Adipocyte (in vitro differentiated cells): Measurements from ENCODE around the gene HOXC9.
A peak's percentile ranks its signal among the peaks of the same experiment; 100 is the strongest.

Source experiments
- DNase-seq: peaks from one replicate; pipeline ENCODE4 v3.0.0-alpha.2; 2015; ENCODE audit warnings: low read depth
- H3K27me3 ChIP-seq: replicated peaks from 2 replicates; pipeline ENCODE4 v1.7.0; 2013; ENCODE audit warnings: mild to moderate bottlenecking, low read length, moderate library complexity; ENCODE audit not compliant: control insufficient read depth, insufficient read depth
- H3K36me3 ChIP-seq: 2 replicates; pipeline ENCODE4 v1.7.0; 2013; ENCODE audit warnings: low read length, mild to moderate bottlenecking, moderate library complexity; ENCODE audit not compliant: control insufficient read depth, insufficient read depth, severe bottlenecking
- H3K4me1 ChIP-seq: 2 replicates; pipeline ENCODE4 v1.7.0; 2013; ENCODE audit warnings: mild to moderate bottlenecking, low read length, moderate library complexity; ENCODE audit not compliant: control insufficient read depth, insufficient read depth
- H3K4me3 ChIP-seq: 2 replicates; pipeline ENCODE4 v1.7.0; 2013; ENCODE audit warnings: mild to moderate bottlenecking, low read length, moderate library complexity
- H3K9ac ChIP-seq: 2 replicates; pipeline ENCODE4 v1.7.0; 2013; ENCODE audit warnings: mild to moderate bottlenecking, low read length, moderate library complexity
- H3K9me3 ChIP-seq: 2 replicates; pipeline ENCODE4 v1.7.0; 2013; ENCODE audit warnings: mild to moderate bottlenecking, low read length, moderate library complexity; ENCODE audit not compliant: control insufficient read depth

HOXC9 gene

DNA sequence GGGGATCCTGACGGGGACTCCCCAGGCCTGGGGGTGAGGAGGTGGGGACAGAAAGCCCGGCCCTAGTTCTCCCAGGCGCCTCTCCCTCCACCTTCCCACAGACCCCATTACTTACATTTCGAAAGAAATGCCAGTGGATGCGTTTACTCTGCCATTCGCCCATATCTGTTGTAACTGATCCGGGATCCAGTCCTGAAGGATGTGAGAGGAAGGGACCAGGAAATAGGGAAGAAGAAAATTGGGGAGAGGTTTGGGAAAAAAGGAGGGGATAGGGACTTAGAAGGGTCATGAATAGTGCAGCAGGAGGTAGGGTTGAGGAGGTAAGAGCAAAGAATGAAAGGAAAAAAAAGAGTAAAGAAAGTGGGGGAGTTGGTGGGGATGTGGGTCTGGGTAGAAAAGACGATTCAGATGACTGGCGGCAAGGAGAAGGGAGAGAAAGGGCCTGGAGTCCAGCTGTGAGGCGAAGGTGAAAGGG, 44.1 kb upstream of the HOXC9 start:
- no peak for DNase-seq
- no peak overlapping the region for H3K9ac ChIP-seq
- peaks cover 99% of the 10 kb centered on the region for H3K27me3 ChIP-seq
- no peak overlapping the region for H3K4me3 ChIP-seq
- H3K9me3 ChIP-seq, result peaks cover 5% of the 10 kb centered on the region
- H3K36me3 ChIP-seq, result no peaks in the 10 kb centered on the region
- H3K4me1 ChIP-seq, result peaks cover 19% of the 10 kb centered on the region

DNA sequence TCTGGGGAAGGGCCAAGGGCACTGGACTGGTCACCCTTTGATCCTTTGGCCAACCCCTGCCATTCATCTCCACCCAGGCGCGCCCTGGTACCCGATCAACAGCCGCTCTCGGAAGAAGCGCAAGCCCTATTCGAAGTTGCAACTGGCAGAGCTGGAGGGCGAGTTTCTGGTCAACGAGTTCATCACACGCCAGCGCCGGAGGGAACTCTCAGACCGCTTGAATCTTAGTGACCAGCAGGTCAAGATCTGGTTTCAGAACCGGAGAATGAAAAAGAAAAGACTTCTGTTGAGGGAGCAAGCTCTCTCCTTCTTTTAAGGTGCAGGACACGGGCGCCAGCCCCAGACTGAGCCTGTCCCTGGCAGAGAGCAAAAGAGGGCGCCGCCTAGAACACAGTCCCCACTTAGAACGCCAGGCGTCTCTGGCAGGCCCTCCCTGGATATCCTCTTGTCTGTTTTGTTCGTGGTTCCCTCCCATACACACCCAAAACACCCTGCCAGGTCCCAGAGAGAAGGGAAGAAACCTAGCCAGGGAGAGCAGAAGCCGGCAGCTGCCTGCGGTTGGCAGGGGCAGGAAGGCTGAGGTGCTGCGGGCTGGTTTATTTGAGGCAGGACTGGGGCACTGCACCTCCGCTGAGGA, 43.6 kb upstream of the HOXC9 start:
- Histone ChIP-seq H3K9ac (no peak overlapping the region), H3K4me3 (no peak overlapping the region), H3K4me1 (peaks cover 19% of the 10 kb centered on the region), H3K36me3 (no peaks in the 10 kb centered on the region), H3K27me3 (peaks cover 96% of the 10 kb centered on the region), H3K9me3 (peaks cover 5% of the 10 kb centered on the region)
- no peak for DNase-seq

GRCh38 chr12:53956914-53957536, 42.9 kb upstream of the HOXC9 start:
- Histone ChIP-seq H3K36me3 (no peaks in the 10 kb centered on the region), H3K9me3 (peaks cover 5% of the 10 kb centered on the region), H3K4me1 (peaks cover 15% of the 10 kb centered on the region), H3K9ac (no peak overlapping the region), H3K4me3 (no peak overlapping the region), H3K27me3 (peaks cover 96% of the 10 kb centered on the region)
- DNase-seq, result no peak

DNA sequence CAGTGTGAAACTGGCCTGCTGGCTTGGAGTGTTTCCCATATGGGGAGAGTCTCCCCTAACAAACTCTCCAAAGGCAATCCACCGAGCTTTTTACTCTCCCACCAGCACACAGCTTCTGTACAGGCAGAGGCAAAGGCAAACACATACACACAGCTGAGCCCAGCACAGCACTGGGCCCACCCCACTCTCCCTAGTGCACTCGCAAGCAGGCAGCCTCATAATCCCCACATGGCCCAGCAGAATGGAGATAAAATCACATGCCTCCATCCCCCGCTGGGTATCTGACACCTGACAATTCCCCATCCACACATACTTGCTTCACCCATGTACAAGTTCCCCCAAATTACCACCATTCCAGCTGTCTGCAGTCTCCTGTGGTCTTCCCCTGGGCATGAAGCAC, 41.8 kb upstream of the HOXC9 start:
- H3K36me3 ChIP-seq, result no peaks in the 10 kb centered on the region
- peaks cover 5% of the 10 kb centered on the region for H3K9me3 ChIP-seq
- peaks cover 96% of the 10 kb centered on the region for H3K27me3 ChIP-seq
- DNase-seq, result no peak
- H3K4me1 ChIP-seq, result peaks cover 6% of the 10 kb centered on the region
- H3K9ac ChIP-seq, result no peak overlapping the region
- H3K4me3 ChIP-seq, result no peak overlapping the region

DNA sequence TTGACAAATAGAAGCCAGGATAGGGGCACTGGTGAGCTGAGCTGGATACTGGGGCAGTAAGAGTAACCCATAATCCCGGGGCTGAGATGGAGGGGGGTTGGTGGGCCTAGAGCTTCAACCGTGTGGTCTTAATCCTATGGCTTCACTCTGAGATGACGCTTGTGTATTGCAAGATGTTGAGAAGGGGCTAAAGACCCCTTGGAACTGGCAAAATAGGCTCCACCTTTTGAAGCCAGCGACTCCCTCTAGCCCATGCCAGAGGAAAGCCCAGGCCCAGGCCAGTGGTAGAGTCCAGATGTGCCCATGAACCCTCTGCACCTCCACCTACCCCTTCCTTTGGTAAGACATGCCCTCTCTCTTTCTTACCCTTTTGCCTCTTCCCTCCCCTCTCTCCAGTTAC, 40.6 kb upstream of the HOXC9 start:
- H3K4me1 ChIP-seq, result no peaks in the 10 kb centered on the region
- no peak for DNase-seq
- peaks cover 96% of the 10 kb centered on the region for H3K27me3 ChIP-seq
- no peak overlapping the region for H3K9ac ChIP-seq
- no peak overlapping the region for H3K4me3 ChIP-seq
- no peaks in the 10 kb centered on the region for H3K36me3 ChIP-seq
- peaks cover 5% of the 10 kb centered on the region for H3K9me3 ChIP-seq

DNA sequence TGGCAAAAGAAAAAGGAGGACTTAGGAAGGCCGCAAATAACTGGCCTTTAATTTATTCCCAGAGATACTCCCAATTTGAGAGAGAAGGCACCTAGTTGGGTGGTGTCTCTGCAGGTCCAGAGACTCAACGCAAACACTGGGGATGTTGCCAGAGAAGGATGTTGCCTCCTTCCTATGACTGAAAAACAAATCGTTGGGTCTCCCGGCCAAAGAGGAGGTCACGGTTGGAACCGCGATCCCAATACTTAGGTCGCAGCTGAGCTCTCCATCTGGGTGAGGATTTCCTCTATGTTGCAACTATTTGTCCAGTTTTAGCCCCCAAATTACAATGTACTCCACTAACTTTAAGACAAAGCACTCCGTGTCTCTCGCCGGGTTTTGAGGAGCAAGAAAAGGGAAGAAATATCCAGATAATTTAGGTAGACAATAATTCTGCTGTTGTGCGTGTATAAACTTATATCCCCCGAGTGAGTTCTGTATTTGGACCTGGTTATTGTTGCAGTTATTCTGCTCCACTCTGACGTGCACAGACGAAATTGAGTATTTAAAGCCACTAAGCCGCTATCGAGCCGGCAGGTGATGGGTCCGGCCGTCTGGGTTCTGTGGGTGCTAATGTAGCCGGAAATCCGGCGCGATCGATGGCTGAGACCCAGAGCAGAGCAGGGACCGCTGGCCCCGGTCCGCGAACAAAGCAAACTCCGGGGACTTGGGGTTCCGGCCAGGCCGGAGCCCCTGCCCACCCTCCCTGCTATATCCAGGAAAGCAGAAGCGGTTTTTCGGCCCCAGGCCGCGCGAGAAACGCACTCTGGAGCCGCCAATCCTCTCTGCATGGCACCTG, 39.6 kb upstream of the HOXC9 start:
- H3K27me3 ChIP-seq, result peaks cover 95% of the 10 kb centered on the region
- no peaks in the 10 kb centered on the region for H3K36me3 ChIP-seq

GRCh38 chr12:53961025-53961761, 38.8 kb upstream of the HOXC9 start:
- no peak overlapping the region for H3K9ac ChIP-seq
- no peaks in the 10 kb centered on the region for H3K4me1 ChIP-seq
- H3K27me3 ChIP-seq, result peaks cover 94% of the 10 kb centered on the region
- DNase-seq, result no peak
- H3K4me3 ChIP-seq, result peak overlapping the region; percentile 24
- H3K9me3 ChIP-seq, result peaks cover 5% of the 10 kb centered on the region
- no peaks in the 10 kb centered on the region for H3K36me3 ChIP-seq

More for the DNA sequence above, 39.6 kb upstream of the HOXC9 start:
- Histone ChIP-seq H3K9me3 (peaks cover 5% of the 10 kb centered on the region), H3K4me1 (no peaks in the 10 kb centered on the region), H3K9ac (no peak overlapping the region), H3K4me3 (no peak overlapping the region)
- no peak for DNase-seq

GRCh38 chr12:53963005-53963404, 37.0 kb upstream of the HOXC9 start:
- DNase-seq, result no peak
- peaks cover 94% of the 10 kb centered on the region for H3K27me3 ChIP-seq
- peaks cover 5% of the 10 kb centered on the region for H3K9me3 ChIP-seq
- H3K9ac ChIP-seq, result no peak overlapping the region
- no peaks in the 10 kb centered on the region for H3K4me1 ChIP-seq
- no peaks in the 10 kb centered on the region for H3K36me3 ChIP-seq
- H3K4me3 ChIP-seq, result no peak overlapping the region

- no peaks in the 10 kb centered on the region for H3K4me1 ChIP-seq
- H3K9ac ChIP-seq, result no peak overlapping the region
- H3K27me3 ChIP-seq, result peaks cover 94% of the 10 kb centered on the region
- H3K36me3 ChIP-seq, result no peaks in the 10 kb centered on the region
- no peak overlapping the region for H3K4me3 ChIP-seq
- H3K9me3 ChIP-seq, result peaks cover 5% of the 10 kb centered on the region
- no peak for DNase-seq
Observed at GRCh38 chr12:53963434-53964314, 36.3 kb upstream of the HOXC9 start.

DNA sequence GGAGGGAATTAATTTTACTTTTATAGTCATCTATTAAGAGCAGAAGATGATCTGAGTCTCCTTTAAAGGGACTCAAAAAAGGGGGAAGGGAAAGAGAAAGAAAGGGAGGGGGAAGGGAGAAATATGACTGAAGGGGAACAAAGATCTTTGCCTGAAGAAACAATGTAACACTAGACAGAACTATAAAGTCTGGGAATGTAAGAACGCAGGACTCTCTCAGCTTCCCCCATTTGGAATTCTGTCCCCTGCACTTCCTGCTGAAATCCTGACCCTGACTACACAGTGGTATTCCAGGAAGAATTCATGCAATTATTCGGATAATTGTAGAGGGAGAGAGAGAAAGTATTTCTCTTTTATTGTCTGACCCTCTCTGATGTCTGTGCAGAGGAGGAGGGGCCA, 35.6 kb upstream of the HOXC9 start:
- DNase-seq, result no peak
- Histone ChIP-seq H3K9ac (no peak overlapping the region), H3K36me3 (no peaks in the 10 kb centered on the region)

More for the DNA sequence above, 35.6 kb upstream of the HOXC9 start:
- peaks cover 94% of the 10 kb centered on the region for H3K27me3 ChIP-seq
- peaks cover 5% of the 10 kb centered on the region for H3K9me3 ChIP-seq
- no peak overlapping the region for H3K4me3 ChIP-seq
- no peaks in the 10 kb centered on the region for H3K4me1 ChIP-seq
